Endothelial cell (in vitro differentiated cells): Measurements from ENCODE around the gene MED22. TPM values are rescaled to one million over a fixed set of nuclear protein-coding genes. Genes with fewer than 3 reads are reported as not detected.
"Not testable (repeated sequence)": the region's sequence is repeated elsewhere in the genome, so short reads cannot be mapped to it uniquely, and the experiment has no call there.

ENCODE experiments used
- DNase-seq: peaks from one replicate; pipeline ENCODE4 v3.0.0; 2021; ENCODE audit warnings: low spot score
- H3K27ac Mint-ChIP-seq: one replicate; pipeline ENCODE4 v1.8.0; 2021; ENCODE audit warnings: mixed read lengths, inconsistent platforms; ENCODE audit not compliant: unreplicated experiment
- H3K27me3 Mint-ChIP-seq: one replicate; pipeline ENCODE4 v1.8.0; 2021; ENCODE audit warnings: mild to moderate bottlenecking, moderate library complexity, mixed read lengths, inconsistent platforms; ENCODE audit not compliant: unreplicated experiment
- H3K36me3 Mint-ChIP-seq: one replicate; pipeline ENCODE4 v1.8.0; 2021; ENCODE audit warnings: mild to moderate bottlenecking, low read depth, mixed read lengths, inconsistent platforms; ENCODE audit not compliant: unreplicated experiment
- H3K4me1 Mint-ChIP-seq: one replicate; pipeline ENCODE4 v1.8.0; 2021; ENCODE audit warnings: mild to moderate bottlenecking, mixed read lengths, inconsistent platforms; ENCODE audit not compliant: unreplicated experiment
- H3K4me3 Mint-ChIP-seq: one replicate; pipeline ENCODE4 v1.8.0; 2021; ENCODE audit warnings: mild to moderate bottlenecking, mixed read lengths, inconsistent platforms; ENCODE audit not compliant: unreplicated experiment
- H3K9me3 Mint-ChIP-seq: one replicate; pipeline ENCODE4 v1.8.0; 2021; ENCODE audit warnings: mixed read lengths, inconsistent platforms; ENCODE audit not compliant: unreplicated experiment
- CTCF ChIP-seq: fragments of 200-600 bp; sonication (generic); IDR thresholded peaks from one replicate; pipeline ENCODE4 v1.5.0; 2021; ENCODE audit warnings: antibody characterized with exemption; ENCODE audit not compliant: unreplicated experiment
- total RNA-seq: library from RNA; stranded (reverse); fragmentation: NEBNext Ultra II Directional; extraction: Animal tissue kit (Norgen Biotek cat#: 25700); gene quantifications from one replicate; pipeline ENCODE4 v1.2.1, GENCODE V29; 2021; ENCODE audit not compliant: unreplicated experiment

Gene MED22
- total RNA-seq, 1 donor from 2014 or later = 32.9 TPM

GRCh38 chr9:133379153-133380086, 31.5 kb upstream of the MED22 start:
- Mint-ChIP-seq H3K4me3 (no peak overlapping the region), H3K36me3 (no peaks in the 10 kb centered on the region), H3K27me3 (peaks cover 8% of the 10 kb centered on the region), H3K4me1 (peaks cover 13% of the 10 kb centered on the region), H3K27ac (no peak overlapping the region), H3K9me3 (no peaks in the 10 kb centered on the region)
- DNase-seq = no peak
- TF ChIP-seq CTCF = no peak

GRCh38 chr9:133378408-133378962, 30.6 kb upstream of the MED22 start:
- no peaks in the 10 kb centered on the region for H3K9me3 Mint-ChIP-seq
- peaks cover 8% of the 10 kb centered on the region for H3K27me3 Mint-ChIP-seq
- TF ChIP-seq CTCF = no peak
- H3K4me3 Mint-ChIP-seq = no peak overlapping the region
- no peak overlapping the region for H3K27ac Mint-ChIP-seq
- DNase-seq = no peak
- peaks cover 13% of the 10 kb centered on the region for H3K4me1 Mint-ChIP-seq
- no peaks in the 10 kb centered on the region for H3K36me3 Mint-ChIP-seq

GRCh38 chr9:133377721-133378216, 29.8 kb upstream of the MED22 start:
- H3K4me1 Mint-ChIP-seq = peaks cover 13% of the 10 kb centered on the region
- H3K27ac Mint-ChIP-seq = no peak overlapping the region
- no peaks in the 10 kb centered on the region for H3K36me3 Mint-ChIP-seq
- TF ChIP-seq CTCF = no peak
- H3K9me3 Mint-ChIP-seq = no peaks in the 10 kb centered on the region
- no peak overlapping the region for H3K4me3 Mint-ChIP-seq
- peaks cover 8% of the 10 kb centered on the region for H3K27me3 Mint-ChIP-seq
- DNase-seq = no peak

GRCh38 chr9:133377280-133377679, 29.3 kb upstream of the MED22 start:
- Mint-ChIP-seq H3K4me1 (peaks cover 13% of the 10 kb centered on the region), H3K27ac (peak overlapping the region; percentile 61), H3K4me3 (peak overlapping the region; percentile 85)
- not testable (repeated sequence) for H3K9me3 Mint-ChIP-seq, H3K36me3 Mint-ChIP-seq, DNase-seq, H3K27me3 Mint-ChIP-seq

- no peak for TF ChIP-seq CTCF
- Mint-ChIP-seq H3K36me3 (peaks cover 5% of the 10 kb centered on the region), H3K4me1 (peaks cover 13% of the 10 kb centered on the region), H3K27me3 (peaks cover 8% of the 10 kb centered on the region), H3K9me3 (no peaks in the 10 kb centered on the region), H3K27ac (peak within 1 kb of the TSS; percentile 97), H3K4me3 (peak within 1 kb of the TSS; percentile 99)
- DNase-seq = peak; percentile 97
These were observed 28.1 kb upstream of the MED22 start, which contains the start of the genes STKLD1 and SURF4 for GRCh38 chr9:133375724-133376654. STKLD1 (plus strand) TSS chr9:133376366; CDS start chr9:133376474, 108 bp downstream. SURF4 (minus strand) TSS chr9:133376060; CDS start chr9:133375969, 91 bp downstream.
